KOPT-K1 (cell line): ENCODE data around the gene FOXD4L4.
"Not testable (repeated sequence)": the region's sequence is repeated elsewhere in the genome, so short reads cannot be mapped to it uniquely, and the experiment has no call there.

Experiments used
- H3K27ac ChIP-seq: fragments of 200-600 bp; sonication (generic); 2 replicates; pipeline ENCODE4 v1.5.1; 2016; ENCODE audit warnings: antibody characterized with exemption, mild to moderate bottlenecking, low read depth, low read length; ENCODE audit not compliant: poor library complexity, severe bottlenecking
- H3K36me3 ChIP-seq: fragments of 200-600 bp; sonication (generic); 2 replicates; pipeline ENCODE4 v1.5.1; 2017; ENCODE audit warnings: antibody characterized with exemption, mild to moderate bottlenecking, low read length, moderate library complexity; ENCODE audit not compliant: insufficient read depth
- H3K9me3 ChIP-seq: fragments of 200-600 bp; sonication (generic); 2 replicates; pipeline ENCODE4 v1.5.1; 2017; ENCODE audit warnings: antibody characterized with exemption, low read length, mild to moderate bottlenecking; ENCODE audit not compliant: insufficient read depth, poor library complexity, severe bottlenecking

FOXD4L4 gene

DNA sequence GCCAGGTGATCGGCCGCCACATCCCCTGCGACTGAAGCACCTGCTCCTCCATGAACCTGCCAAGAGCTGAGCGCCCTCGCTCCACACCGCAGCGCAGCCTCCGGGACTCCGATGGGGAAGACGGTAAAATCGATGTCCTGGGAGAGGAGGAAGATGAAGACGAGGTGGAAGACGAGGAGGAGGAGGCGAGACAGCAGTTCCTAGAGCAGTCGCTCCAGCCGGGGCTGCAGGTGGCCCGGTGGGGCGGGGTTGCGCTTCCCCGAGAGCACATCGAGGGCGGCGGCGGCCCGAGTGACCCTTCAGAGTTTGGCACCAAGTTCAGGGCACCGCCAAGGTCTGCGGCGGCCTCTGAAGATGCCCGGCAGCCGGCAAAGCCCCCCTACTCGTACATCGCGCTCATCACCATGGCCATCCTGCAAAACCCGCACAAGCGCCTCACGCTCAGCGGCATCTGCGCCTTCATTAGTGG lies at the start of gene FOXD4L4:
TSS of gene FOXD4L4 (plus strand) at position 51 of the 469 bp plus-strand sequence. CDS start at position 51, 0 bp downstream.
- H3K27ac ChIP-seq, H3K9me3 ChIP-seq, H3K36me3 ChIP-seq: not testable (repeated sequence)

DNA sequence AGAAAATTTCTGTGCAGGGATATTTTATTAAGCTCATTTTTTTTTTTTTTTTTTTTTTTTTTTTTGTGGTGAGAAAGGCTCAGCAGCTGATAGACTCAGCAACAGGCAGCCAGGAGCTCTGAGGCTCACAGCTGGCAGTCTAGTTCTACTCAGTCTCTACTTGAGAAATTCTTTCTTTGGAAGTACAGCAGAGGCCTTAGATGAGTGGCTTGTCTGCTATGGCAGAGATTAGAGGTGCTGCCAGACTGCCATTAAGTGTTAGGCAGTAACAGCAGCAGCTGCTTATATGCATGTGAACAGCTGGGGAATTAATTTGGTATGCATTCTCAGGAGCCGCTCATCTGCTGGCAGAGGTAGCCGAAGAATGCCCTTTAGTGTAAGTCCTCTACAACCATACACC lies 33.4 kb upstream of the FOXD4L4 start:
- not testable (repeated sequence) for H3K36me3 ChIP-seq, H3K27ac ChIP-seq, H3K9me3 ChIP-seq

DNA sequence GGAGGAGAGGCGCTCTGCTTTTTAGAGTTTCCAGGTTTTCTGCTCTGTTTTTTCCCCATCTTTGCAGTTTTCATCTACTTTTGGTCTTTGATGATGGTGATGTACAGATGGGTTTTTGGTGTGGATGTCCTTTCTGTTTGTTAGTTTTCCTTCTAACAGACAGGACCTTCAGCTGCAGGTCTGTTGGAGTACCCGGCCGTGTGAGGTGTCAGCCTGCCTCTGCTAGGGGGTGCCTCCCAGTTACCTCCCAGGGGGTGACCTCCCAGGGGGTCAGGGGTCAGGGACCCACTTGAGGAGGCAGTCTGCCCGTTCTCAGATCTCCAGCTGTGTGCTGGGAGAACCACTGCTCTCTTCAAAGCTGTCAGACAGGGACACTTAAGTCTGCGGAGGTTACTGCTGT lies 22.5 kb upstream of the FOXD4L4 start:
- H3K9me3 ChIP-seq, H3K36me3 ChIP-seq, H3K27ac ChIP-seq: not testable (repeated sequence)

DNA sequence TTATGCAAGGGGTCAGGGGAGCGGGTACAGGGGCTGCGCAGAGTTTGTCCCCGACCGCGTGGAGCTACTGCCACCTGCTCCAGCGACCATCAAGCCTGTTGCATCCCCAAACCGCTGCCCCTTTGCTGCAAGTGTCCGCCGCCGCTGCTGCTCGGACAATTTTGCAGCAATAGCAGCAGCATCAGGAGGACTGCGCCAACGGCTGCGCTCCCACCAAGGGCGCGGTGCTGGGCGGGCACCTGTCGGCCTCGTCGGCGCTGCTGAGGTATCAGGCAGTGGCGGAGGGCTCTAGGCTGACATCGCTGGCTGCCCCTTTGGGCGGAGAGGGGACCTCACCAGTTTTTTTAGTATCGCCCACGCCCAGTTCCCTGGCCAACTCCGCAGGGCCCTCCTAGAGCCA lies 1.2 kb downstream of the FOXD4L4 start:
- H3K9me3 ChIP-seq, H3K36me3 ChIP-seq, H3K27ac ChIP-seq: not testable (repeated sequence)
